Caco-2 (cell line): ENCODE results near the gene UBE2R2. TPM values are rescaled to one million over a fixed set of nuclear protein-coding genes. Genes with fewer than 3 reads are reported as not detected.

Experiments
- BruUV-seq: library from RNA; stranded (reverse); fragments of 400-500 nt; replicated peaks from 2 replicates; lab custom pipeline; 2021; lab: Mats Ljungman, UMichigan
- CTCF ChIA-PET: fragments of 300-600 bp; sonication (Branson Sonifier 250); formaldehyde crosslinking; loops from one replicate; lab custom pipeline; 2022; ENCODE audit warnings: antibody characterized with exemption; lab: Charles Lee
- POLR2A ChIA-PET: fragments of 300-600 bp; sonication (Branson Sonifier 250); formaldehyde crosslinking; loops from one replicate; lab custom pipeline; 2022; ENCODE audit warnings: antibody characterized with exemption; lab: Charles Lee
- DNase-seq, 2 experiments: peaks; one replicate each; pipeline versions ENCODE4 v3.0.0 to v3.0.0-alpha.2; 2020 to 2022
- H3K27me3 ChIP-seq: replicated peaks from 2 replicates; pipeline ENCODE4 v1.6.0; 2011; ENCODE audit warnings: low read length; ENCODE audit not compliant: control insufficient read depth, insufficient read depth
- H3K36me3 ChIP-seq: 2 replicates; pipeline ENCODE4 v1.5.1; 2011; ENCODE audit warnings: low read length; ENCODE audit not compliant: control insufficient read depth, insufficient read depth
- H3K4me1 ChIP-seq: fragments of 250-450 bp; sonication (Bioruptor Pico); 2 replicates; pipeline ENCODE4 v1.5.1; 2020; ENCODE audit warnings: mild to moderate bottlenecking
- H3K4me3 ChIP-seq: 2 replicates; pipeline ENCODE4 v1.5.1; 2011; ENCODE audit warnings: low read depth, mild to moderate bottlenecking, control low read depth, low read length
- H3K9me3 ChIP-seq: fragments of 250-450 bp; sonication (Bioruptor Pico); 2 replicates; pipeline ENCODE4 v1.5.1; 2020; ENCODE audit warnings: mild to moderate bottlenecking, moderate library complexity
- H3K27ac Mint-ChIP-seq: one replicate; pipeline ENCODE4 v1.8.0; 2022; ENCODE audit warnings: mixed read lengths; ENCODE audit not compliant: unreplicated experiment
- H3K27me3 Mint-ChIP-seq: one replicate; pipeline ENCODE4 v1.8.0; 2022; ENCODE audit warnings: mixed read lengths; ENCODE audit not compliant: insufficient read depth, unreplicated experiment
- H3K36me3 Mint-ChIP-seq: one replicate; pipeline ENCODE4 v1.8.0; 2022; ENCODE audit warnings: mild to moderate bottlenecking, mixed read lengths; ENCODE audit not compliant: insufficient read depth, unreplicated experiment
- H3K4me1 Mint-ChIP-seq: one replicate; pipeline ENCODE4 v1.8.0; 2022; ENCODE audit warnings: low read depth, mixed read lengths; ENCODE audit not compliant: unreplicated experiment
- H3K4me3 Mint-ChIP-seq: one replicate; pipeline ENCODE4 v1.8.0; 2022; ENCODE audit warnings: mild to moderate bottlenecking, moderate library complexity, mixed read lengths; ENCODE audit not compliant: unreplicated experiment
- H3K9me3 Mint-ChIP-seq: one replicate; pipeline ENCODE4 v1.8.0; 2022; ENCODE audit warnings: mixed read lengths; ENCODE audit not compliant: unreplicated experiment
- CTCF ChIP-seq, 2 experiments: fragments of 200-600 bp in 1 of 2; IDR thresholded peaks; 1 replicate in 1 of 2; 2 replicates in 1 of 2; pipeline versions ENCODE4 v1.5.1 to v1.8.0; 2011 to 2022; ENCODE audit warnings: antibody characterized with exemption in 1 of 2, control low read depth in 1 of 2, inconsistent platforms in 1 of 2, low read depth in 1 of 2, low read length in 1 of 2, mild to moderate bottlenecking in 1 of 2, moderate library complexity in 1 of 2; ENCODE audit not compliant: insufficient read depth in 1 of 2, severe bottlenecking in 1 of 2, unreplicated experiment in 1 of 2
- intact Hi-C: fragments of 100-400 bp; cut with micrococcal nuclease; formaldehyde crosslinking; loops from one replicate; pipeline ENCODE4 v1.10.0; 2022; ENCODE audit not compliant: unreplicated experiment
- total RNA-seq: library from RNA; stranded (reverse); gene quantifications from 2 replicates; pipeline ENCODE4 v1.2.3, GENCODE V29; 2022

The UBE2R2 gene
- total RNA-seq, 1 experiment from 2014 or later, result 52.3 TPM

GRCh38 chr9:33797837-33798236 is 19.1 kb upstream of the UBE2R2 start:
- no peaks in the 10 kb centered on the region for H3K27me3 Mint-ChIP-seq
- Histone ChIP-seq H3K9me3 (no peaks in the 10 kb centered on the region), H3K36me3 (peaks cover 1% of the 10 kb centered on the region; the same call in 1 of the 2 replicates), H3K4me1 (no peaks in the 10 kb centered on the region), H3K4me3 (no peak overlapping the region), H3K27me3 (no peaks in the 10 kb centered on the region)
- no peak overlapping the region for H3K4me3 Mint-ChIP-seq
- no peaks in the 10 kb centered on the region for H3K9me3 Mint-ChIP-seq
- peak overlapping the region; percentile 29 for H3K27ac Mint-ChIP-seq
- intact Hi-C loops, result no loop called here
- POLR2A ChIA-PET, result no interaction called here
- peaks cover 22% of the 10 kb centered on the region for H3K36me3 Mint-ChIP-seq
- TF ChIP-seq CTCF (IDR thresholded peaks at IDR 0.05; ENCODE audit: insufficient read depth in 1 of 2, low read depth in 1 of 2, low read length in 1 of 2, severe bottlenecking in 1 of 2, unreplicated experiment in 1 of 2), result no peak
- BruUV-seq, result no TSS peak
- H3K4me1 Mint-ChIP-seq, result peaks cover 11% of the 10 kb centered on the region
- CTCF ChIA-PET, result no interaction called here
- no peak for DNase-seq

- ChIA-PET CTCF (no interaction called here), POLR2A (no interaction called here)
- no TSS peak for BruUV-seq
- peaks cover 11% of the 10 kb centered on the region for H3K4me1 Mint-ChIP-seq
- peaks cover 25% of the 10 kb centered on the region for H3K36me3 Mint-ChIP-seq
- H3K4me3 Mint-ChIP-seq, result no peak overlapping the region
- H3K27ac Mint-ChIP-seq, result peak overlapping the region; percentile 29
- no peaks in the 10 kb centered on the region for H3K9me3 Mint-ChIP-seq
- H3K27me3 Mint-ChIP-seq, result no peaks in the 10 kb centered on the region
- DNase-seq, result no peak
- intact Hi-C loops, result no loop called here
- peaks cover 1% of the 10 kb centered on the region; the same call in 1 of the 2 replicates for H3K36me3 ChIP-seq
- no peak for TF ChIP-seq CTCF (IDR thresholded peaks at IDR 0.05; ENCODE audit: insufficient read depth in 1 of 2, low read depth in 1 of 2, low read length in 1 of 2, severe bottlenecking in 1 of 2, unreplicated experiment in 1 of 2)
- H3K9me3 ChIP-seq, result no peaks in the 10 kb centered on the region
- H3K27me3 ChIP-seq, result no peaks in the 10 kb centered on the region
- no peak overlapping the region for H3K4me3 ChIP-seq
- no peaks in the 10 kb centered on the region for H3K4me1 ChIP-seq
Observed at GRCh38 chr9:33798545-33798944, 18.4 kb upstream of the UBE2R2 start.

- Mint-ChIP-seq H3K27me3 (no peaks in the 10 kb centered on the region), H3K9me3 (no peaks in the 10 kb centered on the region), H3K36me3 (peaks cover 24% of the 10 kb centered on the region), H3K27ac (no peak overlapping the region), H3K4me3 (no peak overlapping the region), H3K4me1 (peaks cover 8% of the 10 kb centered on the region)
- no peaks in the 10 kb centered on the region for H3K27me3 ChIP-seq
- ChIA-PET CTCF (interaction anchor here (1.1 kb wide), 1 partner anchor 176 kb away, joined by 3 read pairs; no protein-coding TSS in a partner anchor), POLR2A (no interaction called here)
- no peaks in the 10 kb centered on the region for H3K9me3 ChIP-seq
- intact Hi-C loops, result no loop called here
- no peaks in the 10 kb centered on the region for H3K4me1 ChIP-seq
- BruUV-seq, result no TSS peak
- no peak for TF ChIP-seq CTCF (IDR thresholded peaks at IDR 0.05; ENCODE audit: insufficient read depth in 1 of 2, low read depth in 1 of 2, low read length in 1 of 2, severe bottlenecking in 1 of 2, unreplicated experiment in 1 of 2)
- H3K36me3 ChIP-seq, result peaks cover 1% of the 10 kb centered on the region; the same call in 1 of the 2 replicates
- DNase-seq, result no peak
- H3K4me3 ChIP-seq, result no peak overlapping the region
Observed at GRCh38 chr9:33799928-33800704, 16.8 kb upstream of the UBE2R2 start.
